Right lobe of liver (tissue), 6 donors: ENCODE results near the gene ROPN1B. TPM values are rescaled to one million over a fixed set of nuclear protein-coding genes. Genes with fewer than 3 reads are reported as not detected.
"Not testable (repeated sequence)": the region's sequence is repeated elsewhere in the genome, so short reads cannot be mapped to it uniquely, and the experiment has no call there.

Source experiments
- ATAC-seq, 4 donors: fragments of 200-7000 bp; cut with Tn5 transposase; one replicate each; pipeline ENCODE4 v1.9.1; 2020; ENCODE audit warnings: mild to moderate bottlenecking in 4 of 4, moderate library complexity in 4 of 4
- DNase-seq, 3 donors: peaks; one replicate each; pipeline ENCODE4 v3.0.0-alpha.2; 2020
- H3K27ac ChIP-seq, 3 donors: fragments of 200-600 bp; one replicate each; pipeline ENCODE4 v1.8.0; 2022
- H3K27me3 ChIP-seq, 2 donors: fragments of 200-600 bp; one replicate each; pipeline ENCODE4 v1.8.0; 2022
- H3K36me3 ChIP-seq, 4 donors: fragments of 200-600 bp; sonication (generic) in 1 of 4; one replicate each; pipeline versions ENCODE4 v1.5.1 to v1.8.0; 2017 to 2022; ENCODE audit warnings: control low read depth in 1 of 4
- H3K4me1 ChIP-seq, 4 donors: fragments of 200-600 bp; sonication (generic) in 1 of 4; one replicate each; pipeline versions ENCODE4 v1.5.1 to v1.8.0; 2017 to 2022; ENCODE audit warnings: control low read depth in 1 of 4
- H3K4me3 ChIP-seq, 3 donors: fragments of 200-600 bp; one replicate each; pipeline ENCODE4 v1.8.0; 2022
- H3K9me3 ChIP-seq, 4 donors: fragments of 200-600 bp; sonication (generic) in 1 of 4; one replicate each; pipeline versions ENCODE4 v1.5.1 to v1.8.0; 2017 to 2022; ENCODE audit warnings: control low read depth in 1 of 4
- POLR2A ChIP-seq: fragments of 450-650 bp; IDR thresholded peaks from one replicate; pipeline ENCODE4 v1.6.1; 2017; ENCODE audit warnings: antibody characterized with exemption, mild to moderate bottlenecking
- WGBS: methylation state at CpG from one replicate; pipeline ENCODE4 v1.1.6; 2018; ENCODE audit warnings: low coverage, low lambda C conversion rate; ENCODE audit not compliant: insufficient coverage; ENCODE audit errors: missing lambda C conversion rate; 5-methylcytosine and 5-hydroxymethylcytosine counted together
- intact Hi-C, 2 donors: fragments of 100-400 bp; cut with DNase I; formaldehyde crosslinking; loops; one replicate each; pipeline versions ENCODE4 v1.11.2 to v1.14.1; 2022
- total RNA-seq, 6 experiments: library from RNA; depleted of rRNA in 2 of 6; stranded (reverse); fragments of >200 nt in 2 of 6; fragmentation: NEBNext Ultra II Directional in 3 of 6; extraction: Animal tissue kit (Norgen Biotek cat#: 25700) in 3 of 6; gene quantifications; one replicate each; pipeline versions ENCODE4 v1.1.0 to v1.2.4, GENCODE V29; 2016 to 2023
- TF ChIP-seq, protein P1 (sequence below), 4 donors: fragments of 200-600 bp in 3 of 4; fragments of 450-650 bp in 1 of 4; IDR thresholded peaks; one replicate each; pipeline versions ENCODE4 v1.5.1 to v1.8.0; 2016 to 2022; ENCODE audit warnings: antibody characterized with exemption in 4 of 4, mild to moderate bottlenecking in 2 of 4
- donor health status: DM: no; HTN: yes; CAD: no.
- donor health status: DM: no; HTN: no; CAD: no.
- donor health status: DM: no; HTN: no; CAD: no.
- donor health status: DM: no; HTN: yes; CAD: no.
- donor health status: DM: no; HTN: yes; CAD: no.

Gene ROPN1B
- total RNA-seq, 6 experiments from 2014 or later, result 0.46 to 2.0 (median 0.60) TPM; not detected in 1

DNA sequence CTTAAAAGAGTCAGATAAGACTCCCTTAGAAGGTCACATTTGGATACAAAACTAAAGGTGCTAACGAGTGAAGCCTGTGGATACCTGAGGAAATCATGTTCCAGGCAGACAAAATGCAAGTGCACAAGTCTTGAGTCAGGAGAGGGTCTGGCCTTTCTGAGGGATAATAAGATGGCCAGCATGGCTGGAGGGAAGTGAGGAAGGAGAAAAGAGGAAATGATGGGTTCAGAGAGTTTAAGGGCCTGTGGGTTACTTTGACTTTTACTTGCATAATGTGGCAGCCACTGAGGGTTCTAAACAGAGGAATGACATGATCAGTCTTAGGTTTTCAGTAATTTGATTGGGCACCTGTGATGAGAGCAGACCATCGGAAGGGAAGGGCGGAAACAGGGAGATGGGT, 3.5 kb upstream of the ROPN1B start:
- Histone ChIP-seq H3K27ac (no peak overlapping the region), H3K9me3 (no peaks in the 10 kb centered on the region), H3K4me1 (no peaks in the 10 kb centered on the region), H3K27me3 (no peaks in the 10 kb centered on the region), H3K36me3 (no peaks in the 10 kb centered on the region), H3K4me3 (no peak overlapping the region)
- TF ChIP-seq, protein P1, sequence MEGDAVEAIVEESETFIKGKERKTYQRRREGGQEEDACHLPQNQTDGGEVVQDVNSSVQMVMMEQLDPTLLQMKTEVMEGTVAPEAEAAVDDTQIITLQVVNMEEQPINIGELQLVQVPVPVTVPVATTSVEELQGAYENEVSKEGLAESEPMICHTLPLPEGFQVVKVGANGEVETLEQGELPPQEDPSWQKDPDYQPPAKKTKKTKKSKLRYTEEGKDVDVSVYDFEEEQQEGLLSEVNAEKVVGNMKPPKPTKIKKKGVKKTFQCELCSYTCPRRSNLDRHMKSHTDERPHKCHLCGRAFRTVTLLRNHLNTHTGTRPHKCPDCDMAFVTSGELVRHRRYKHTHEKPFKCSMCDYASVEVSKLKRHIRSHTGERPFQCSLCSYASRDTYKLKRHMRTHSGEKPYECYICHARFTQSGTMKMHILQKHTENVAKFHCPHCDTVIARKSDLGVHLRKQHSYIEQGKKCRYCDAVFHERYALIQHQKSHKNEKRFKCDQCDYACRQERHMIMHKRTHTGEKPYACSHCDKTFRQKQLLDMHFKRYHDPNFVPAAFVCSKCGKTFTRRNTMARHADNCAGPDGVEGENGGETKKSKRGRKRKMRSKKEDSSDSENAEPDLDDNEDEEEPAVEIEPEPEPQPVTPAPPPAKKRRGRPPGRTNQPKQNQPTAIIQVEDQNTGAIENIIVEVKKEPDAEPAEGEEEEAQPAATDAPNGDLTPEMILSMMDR (IDR thresholded peaks at IDR 0.05), result no peak
- no peak for TF ChIP-seq POLR2A
- 91% methylated on average over 3 of the region's 3 CpGs for WGBS
- DNase-seq (no peak), ATAC-seq (no peak)
- intact Hi-C loops, result no loop called here

DNA sequence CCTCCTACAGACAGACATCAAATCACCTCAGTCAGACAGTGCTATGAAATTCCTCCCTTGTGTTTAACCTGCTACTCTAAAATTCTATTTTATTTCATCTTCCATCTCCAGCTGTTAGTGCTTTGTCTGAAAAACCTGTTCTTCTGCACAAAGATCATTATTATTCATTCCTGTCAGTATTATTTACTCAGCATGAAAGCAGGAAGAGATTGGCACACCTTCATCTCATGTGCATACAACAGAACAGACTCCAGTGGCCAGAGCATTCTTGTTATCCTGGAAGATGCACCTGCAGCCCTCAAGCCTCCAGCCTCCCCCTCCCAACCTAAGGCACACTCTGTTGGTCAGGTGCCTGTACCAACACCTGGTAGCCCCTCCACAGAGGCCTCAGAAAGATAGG, 1.8 kb upstream of the ROPN1B start:
- H3K36me3 ChIP-seq, result no peaks in the 10 kb centered on the region
- ATAC-seq (no peak), DNase-seq (no peak)
- peaks cover 0 to 3% of the 10 kb centered on the region in 2 donors for H3K27me3 ChIP-seq
- no peak overlapping the region for H3K27ac ChIP-seq
- TF ChIP-seq POLR2A, result no peak
- TF ChIP-seq, protein P1 (IDR thresholded peaks at IDR 0.05), result no peak
- H3K4me3 ChIP-seq, result no peak overlapping the region
- H3K4me1 ChIP-seq, result peaks cover 0 to 4% (median 0%) of the 10 kb centered on the region in 4 donors
- intact Hi-C loops, result no loop called here
- no peaks in the 10 kb centered on the region for H3K9me3 ChIP-seq

DNA sequence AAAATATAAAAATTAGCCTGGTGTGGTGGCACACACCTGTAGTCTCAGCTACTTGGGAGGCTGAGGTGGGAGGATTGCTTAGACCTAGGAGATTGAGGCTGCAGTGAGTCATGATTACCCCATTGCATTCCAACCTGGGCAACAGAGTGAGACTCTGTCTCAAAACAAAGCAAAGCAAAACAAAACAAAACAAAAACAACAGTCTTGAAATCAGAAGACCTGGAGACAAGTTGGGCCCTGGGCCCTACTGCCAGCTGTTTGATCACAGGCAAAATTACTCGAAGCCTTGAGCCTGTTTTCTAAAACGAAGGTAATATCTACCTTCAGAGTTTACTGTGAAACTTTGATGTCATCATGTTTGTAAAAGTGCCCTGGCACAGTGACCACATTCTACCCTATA, 857 bp upstream of the ROPN1B start:
- H3K36me3 ChIP-seq, DNase-seq, H3K9me3 ChIP-seq, H3K4me3 ChIP-seq, H3K4me1 ChIP-seq, H3K27me3 ChIP-seq, intact Hi-C loops, H3K27ac ChIP-seq, ATAC-seq: not testable (repeated sequence)
- 79% methylated on average over 2 of the region's 2 CpGs for WGBS

DNA sequence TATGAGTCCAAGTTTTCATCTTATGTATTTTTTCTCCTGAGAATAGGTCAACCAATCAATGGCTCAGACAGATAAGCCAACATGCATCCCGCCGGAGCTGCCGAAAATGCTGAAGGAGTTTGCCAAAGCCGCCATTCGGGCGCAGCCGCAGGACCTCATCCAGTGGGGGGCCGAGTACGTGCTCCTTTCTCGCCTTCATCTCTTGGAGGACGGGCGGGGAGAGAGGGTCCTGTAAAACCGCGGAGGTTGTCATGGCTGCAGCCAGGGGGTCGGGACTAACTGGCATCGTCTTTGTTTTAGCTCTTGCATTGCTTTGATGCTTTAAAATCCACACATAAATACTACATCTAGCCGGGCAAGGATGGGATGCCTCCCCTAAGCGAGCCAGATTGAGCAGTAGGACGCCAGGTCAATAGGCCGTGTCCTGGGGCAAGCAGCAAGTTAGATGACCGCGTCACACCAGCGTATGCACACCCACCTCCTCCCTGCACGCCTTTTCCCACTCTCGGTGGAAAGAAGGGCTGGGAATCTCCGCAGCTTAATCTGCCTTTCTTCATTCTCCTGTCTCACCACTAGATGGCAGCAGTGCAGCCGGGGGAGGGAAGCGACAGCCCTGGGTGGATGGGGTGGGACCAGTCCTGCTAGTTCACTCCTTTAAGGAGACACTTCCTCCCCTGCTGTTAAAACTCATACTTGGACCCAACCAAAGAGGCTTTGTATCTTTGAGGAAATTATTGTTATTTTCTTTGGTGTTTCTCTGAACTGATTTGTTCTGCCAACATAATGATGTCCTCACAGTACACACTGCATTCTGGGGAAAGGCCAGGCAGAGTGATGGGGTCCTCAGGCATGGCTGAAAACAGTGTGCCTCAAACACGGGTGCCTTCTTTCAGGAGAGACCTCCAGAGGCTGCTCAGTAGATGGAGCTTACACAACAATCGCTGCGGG, 3.3 kb downstream of the ROPN1B start:
- H3K36me3 ChIP-seq, H3K27ac ChIP-seq, H3K9me3 ChIP-seq, H3K27me3 ChIP-seq, H3K4me3 ChIP-seq, H3K4me1 ChIP-seq, intact Hi-C loops: not testable (repeated sequence)
- DNase-seq (peak in 1 of 3 donors; percentile 25), ATAC-seq (peak; percentile 82 to 87 (median 86))
- 4% methylated on average over 14 of the region's 31 CpGs for WGBS
- TF ChIP-seq, protein P1 (IDR thresholded peaks at IDR 0.05), result peak; percentile 57 to 77 (median 74)

DNA sequence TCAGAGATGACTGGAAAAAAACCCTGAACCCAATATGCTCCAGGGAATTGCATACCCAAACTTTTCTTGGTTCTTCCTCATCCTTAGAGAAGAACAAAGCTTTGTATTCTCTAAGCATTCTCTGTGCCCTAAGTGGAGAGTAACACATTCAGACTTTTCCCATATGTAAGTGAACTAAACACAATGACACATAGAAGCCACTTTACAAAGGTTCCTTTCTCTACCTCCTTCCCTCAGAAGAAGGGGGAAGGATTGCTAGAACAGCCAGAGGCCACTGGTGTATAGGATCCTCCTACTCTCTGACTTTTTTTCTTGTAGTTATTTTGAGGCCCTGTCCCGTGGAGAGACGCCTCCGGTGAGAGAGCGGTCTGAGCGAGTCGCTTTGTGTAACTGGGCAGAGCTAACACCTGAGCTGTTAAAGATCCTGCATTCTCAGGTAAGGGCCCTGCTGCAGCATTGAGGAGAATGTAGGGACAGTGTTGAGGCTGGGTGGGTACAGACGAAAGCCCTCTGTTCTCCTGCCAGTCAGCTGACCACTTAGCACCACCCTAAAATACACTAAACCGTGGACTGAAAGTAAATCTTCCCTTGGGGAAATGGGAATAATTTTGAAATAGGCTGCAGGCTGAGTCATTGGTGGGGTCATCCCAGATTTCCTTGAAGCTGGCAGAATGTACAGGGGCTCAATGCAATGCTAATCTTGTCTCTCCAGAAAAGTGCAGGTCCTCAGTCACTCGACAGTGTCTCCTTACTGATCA, 6.4 kb downstream of the ROPN1B start:
- H3K27me3 ChIP-seq, H3K27ac ChIP-seq, DNase-seq, H3K4me1 ChIP-seq, H3K4me3 ChIP-seq, H3K9me3 ChIP-seq, H3K36me3 ChIP-seq, intact Hi-C loops, ATAC-seq: not testable (repeated sequence)
- 76% methylated on average over 5 of the region's 9 CpGs for WGBS

DNA sequence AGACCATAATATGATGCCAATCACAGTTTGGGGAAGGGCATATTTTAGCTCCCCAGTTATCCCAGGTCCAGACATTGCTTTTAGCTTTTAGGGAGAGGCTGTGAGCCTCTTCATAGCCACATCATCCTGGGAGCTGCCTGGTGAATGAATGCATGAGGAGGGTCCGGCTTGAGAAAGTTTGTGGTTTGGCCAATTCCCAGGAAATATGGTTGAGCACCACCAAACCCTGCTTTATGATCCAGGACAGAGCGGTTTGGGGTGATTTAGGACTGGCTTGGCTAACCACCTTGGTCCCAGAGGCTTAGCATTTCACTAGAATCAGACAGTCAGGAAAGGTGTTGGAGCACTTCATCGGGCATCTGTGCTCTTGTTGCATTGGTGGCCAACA, 7.0 kb downstream of the ROPN1B start:
- WGBS, result no CpG with 5 or more reads among the region's 3 CpGs
- H3K27ac ChIP-seq, H3K9me3 ChIP-seq, H3K4me3 ChIP-seq, H3K4me1 ChIP-seq, DNase-seq, H3K27me3 ChIP-seq, intact Hi-C loops, H3K36me3 ChIP-seq, ATAC-seq: not testable (repeated sequence)

DNA sequence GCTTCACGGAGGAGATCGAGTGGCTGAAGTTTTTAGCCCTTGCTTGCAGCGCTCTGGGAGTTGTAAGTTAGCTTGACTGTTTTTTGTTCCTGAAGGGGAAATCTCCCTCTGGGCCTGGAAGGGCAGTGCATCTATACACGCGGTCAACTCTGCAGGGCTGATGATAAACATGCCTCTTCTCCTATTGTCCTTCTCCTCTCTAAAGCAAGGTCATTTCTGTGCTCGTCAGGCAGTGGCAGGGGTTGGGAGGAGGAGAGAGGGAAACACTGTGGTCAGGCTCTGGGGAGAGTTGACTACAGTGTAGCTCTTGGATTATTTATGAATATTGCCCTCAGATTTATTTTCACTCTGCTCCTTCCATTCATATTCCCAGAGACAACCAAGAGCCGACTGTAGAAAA, 8.1 kb downstream of the ROPN1B start:
- ATAC-seq, H3K27ac ChIP-seq, H3K36me3 ChIP-seq, DNase-seq, intact Hi-C loops, H3K9me3 ChIP-seq, H3K27me3 ChIP-seq, H3K4me3 ChIP-seq, H3K4me1 ChIP-seq: not testable (repeated sequence)
- WGBS, result 64% methylated on average over 3 of the region's 7 CpGs

DNA sequence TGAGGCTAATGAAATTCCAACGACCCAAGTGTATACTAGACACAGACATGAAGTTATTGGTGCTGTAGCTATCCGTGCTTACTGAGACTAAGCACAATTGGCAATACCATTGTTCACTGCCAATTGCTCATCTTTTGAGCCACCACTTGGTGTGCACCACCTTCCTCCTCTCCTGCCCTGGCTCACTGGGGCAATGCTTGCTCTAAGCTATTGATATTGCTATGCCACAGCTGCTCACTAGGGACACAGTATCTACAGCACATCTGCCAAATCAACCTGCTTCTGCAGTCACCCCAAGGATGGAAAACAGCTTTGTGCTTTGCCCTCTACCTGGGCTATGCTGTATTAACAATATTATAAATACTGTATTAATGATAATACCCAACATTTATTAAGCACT, 16.0 kb downstream of the ROPN1B start:
- DNase-seq, H3K9me3 ChIP-seq, H3K4me1 ChIP-seq, H3K36me3 ChIP-seq, H3K4me3 ChIP-seq, intact Hi-C loops, H3K27me3 ChIP-seq, H3K27ac ChIP-seq: not testable (repeated sequence)
- ATAC-seq, result peak in 2 of 4 donors; percentile 46 to 55
- WGBS, result 100% methylated on average over 2 of the region's 2 CpGs
